ENCODE measurements around the gene CCDC127.

DNA sequence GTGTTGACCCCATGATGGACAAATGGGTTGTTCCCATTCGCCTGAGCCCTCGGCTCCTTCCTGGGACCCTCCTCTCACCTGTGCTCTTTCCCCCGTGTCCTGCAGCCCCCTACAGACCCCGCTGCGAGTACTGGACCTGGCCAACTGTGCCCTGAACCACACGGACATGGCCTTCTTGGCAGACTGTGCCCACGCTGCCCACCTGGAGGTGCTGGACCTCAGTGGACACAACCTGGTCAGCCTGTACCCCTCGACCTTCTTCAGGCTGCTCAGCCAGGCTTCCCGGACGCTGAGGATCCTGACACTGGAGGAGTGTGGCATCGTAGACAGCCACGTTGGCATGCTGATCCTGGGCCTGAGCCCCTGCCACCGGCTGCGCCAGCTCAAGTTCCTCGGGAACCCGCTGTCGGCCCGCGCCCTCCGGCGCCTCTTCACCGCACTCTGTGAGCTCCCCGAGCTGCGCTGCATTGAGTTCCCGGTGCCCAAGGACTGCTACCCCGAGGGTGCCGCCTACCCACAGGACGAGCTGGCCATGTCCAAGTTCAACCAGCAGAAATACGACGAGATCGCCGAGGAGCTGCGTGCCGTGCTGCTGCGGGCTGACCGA lies 23.2 kb downstream of the CCDC127 start:
- TF ChIP-seq CTCF (conservative IDR thresholded peaks at IDR 0.05; ENCODE audit: low read depth, low read length) (no peak), POLR2A (IDR thresholded peaks at IDR 0.05; ENCODE audit: low read depth, low read length) (no peak), RAD21 (IDR thresholded peaks at IDR 0.05; ENCODE audit: low read length) (no peak), MXI1 (IDR thresholded peaks at IDR 0.05; ENCODE audit: borderline replicate concordance, low read depth, low read length) (no peak), FOS (IDR thresholded peaks at IDR 0.05; ENCODE audit: low read depth, low read length) (no peak), MAZ (IDR thresholded peaks at IDR 0.05; ENCODE audit: borderline replicate concordance, low read depth, low read length) (no peak), BHLHE40 (IDR thresholded peaks at IDR 0.05; ENCODE audit: low read depth, low read length) (no peak), MAFK (IDR thresholded peaks at IDR 0.05; ENCODE audit: low read depth, low read length) (no peak), CEBPB (IDR thresholded peaks at IDR 0.05; ENCODE audit: low read depth, low read length) (no peak), USF2 (IDR thresholded peaks at IDR 0.05; ENCODE audit: low read depth, low read length) (no peak), NFE2L2 (IDR thresholded peaks at IDR 0.05; ENCODE audit: low read depth, low read length) (no peak), SMC3 (IDR thresholded peaks at IDR 0.05; ENCODE audit: low read depth, low read length) (no peak), RFX5 (IDR thresholded peaks at IDR 0.05; ENCODE audit: low read depth, low read length) (no peak), RCOR1 (IDR thresholded peaks at IDR 0.05; ENCODE audit: insufficient replicate concordance, low read length) (no peak)
